ENCODE measurements around the gene ERCC4. TPM values are rescaled to one million over a fixed set of nuclear protein-coding genes. Genes with fewer than 3 reads are reported as not detected.

The ERCC4 gene
- total and polyA plus RNA-seq, 2 donors (not counting 1 experiment from before 2014, with no cell fraction given) = 5.9 to 10.6 TPM

GRCh38 chr16:13968835-13969234, 48.9 kb downstream of the ERCC4 start:
- Histone ChIP-seq H3K36me3 (ENCODE audit: control insufficient read depth, insufficient read depth, low read length) (no peaks in the 10 kb centered on the region), H2AFZ (ENCODE audit: low read length) (no peak overlapping the region), H4K20me1 (ENCODE audit: control insufficient read depth, extremely low read depth, insufficient read depth, low read length) (no peaks in the 10 kb centered on the region), H3K79me2 (ENCODE audit: control insufficient read depth, insufficient read depth, low read length) (no peaks in the 10 kb centered on the region), H3K9me3 (ENCODE audit: control insufficient read depth, insufficient read depth, low read depth, low read length) (no peaks in the 10 kb centered on the region), H3K4me3 (replicated peaks in 1 of 4; ENCODE audit: control extremely low read depth in 1 of 4, insufficient read depth in 1 of 4, low read depth in 3 of 4, low read length in 4 of 4) (no peak overlapping the region), H3K4me1 (ENCODE audit: control insufficient read depth, extremely low read depth, insufficient read depth, low read length) (no peaks in the 10 kb centered on the region), H3K27me3 (ENCODE audit: control insufficient read depth, insufficient read depth, low read length) (no peaks in the 10 kb centered on the region), H3K4me2 (ENCODE audit: extremely low read depth, insufficient read depth, low read length) (no peak overlapping the region), H3K9ac (ENCODE audit: insufficient read depth, low read length) (no peak overlapping the region), H3K27ac (ENCODE audit: insufficient read depth, low read length) (no peak overlapping the region)
- TF ChIP-seq EZH2 (IDR thresholded peaks at IDR 0.05; ENCODE audit: low read length, missing control alignments) (no peak), CTCF (conservative IDR thresholded peaks at IDR 0.05 in 1 of 2, IDR thresholded peaks at IDR 0.05 in 1 of 2; ENCODE audit: low read depth in 1 of 2, low read length in 2 of 2) (no peak)
- DNase-seq (ENCODE audit: low read depth in 2 of 2) = no peak

GRCh38 chr16:13969711-13970110, 49.8 kb downstream of the ERCC4 start:
- no peak for TF ChIP-seq CTCF (conservative IDR thresholded peaks at IDR 0.05 in 1 of 2, IDR thresholded peaks at IDR 0.05 in 1 of 2; ENCODE audit: low read depth in 1 of 2, low read length in 2 of 2)
- TF ChIP-seq EZH2 (IDR thresholded peaks at IDR 0.05; ENCODE audit: low read length, missing control alignments) = no peak
- Histone ChIP-seq H3K27me3 (ENCODE audit: control insufficient read depth, insufficient read depth, low read length) (no peaks in the 10 kb centered on the region), H3K27ac (ENCODE audit: insufficient read depth, low read length) (no peak overlapping the region), H3K9ac (ENCODE audit: insufficient read depth, low read length) (no peak overlapping the region), H3K36me3 (ENCODE audit: control insufficient read depth, insufficient read depth, low read length) (no peaks in the 10 kb centered on the region), H3K4me2 (ENCODE audit: extremely low read depth, insufficient read depth, low read length) (no peak overlapping the region), H3K79me2 (ENCODE audit: control insufficient read depth, insufficient read depth, low read length) (no peaks in the 10 kb centered on the region), H4K20me1 (ENCODE audit: control insufficient read depth, extremely low read depth, insufficient read depth, low read length) (no peaks in the 10 kb centered on the region), H2AFZ (ENCODE audit: low read length) (no peak overlapping the region), H3K4me1 (ENCODE audit: control insufficient read depth, extremely low read depth, insufficient read depth, low read length) (no peaks in the 10 kb centered on the region), H3K9me3 (ENCODE audit: control insufficient read depth, insufficient read depth, low read depth, low read length) (no peaks in the 10 kb centered on the region), H3K4me3 (replicated peaks in 1 of 4; ENCODE audit: control extremely low read depth in 1 of 4, insufficient read depth in 1 of 4, low read depth in 3 of 4, low read length in 4 of 4) (no peak overlapping the region)
- no peak for DNase-seq (ENCODE audit: low read depth in 2 of 2)

GRCh38 chr16:13970708-13971422, 50.9 kb downstream of the ERCC4 start:
- DNase-seq (ENCODE audit: low read depth in 2 of 2) = no peak
- H3K36me3 ChIP-seq (ENCODE audit: control insufficient read depth, insufficient read depth, low read length) = no peaks in the 10 kb centered on the region
- H4K20me1 ChIP-seq (ENCODE audit: control insufficient read depth, extremely low read depth, insufficient read depth, low read length) = no peaks in the 10 kb centered on the region
- no peak overlapping the region for H3K4me2 ChIP-seq (ENCODE audit: extremely low read depth, insufficient read depth, low read length)
- no peak overlapping the region for H3K9ac ChIP-seq (ENCODE audit: insufficient read depth, low read length)
- no peak overlapping the region for H3K27ac ChIP-seq (ENCODE audit: insufficient read depth, low read length)
- TF ChIP-seq EZH2 (IDR thresholded peaks at IDR 0.05; ENCODE audit: low read length, missing control alignments) (no peak), CTCF (conservative IDR thresholded peaks at IDR 0.05 in 1 of 2, IDR thresholded peaks at IDR 0.05 in 1 of 2; ENCODE audit: low read depth in 1 of 2, low read length in 2 of 2) (no peak)
- no peak overlapping the region for H2AFZ ChIP-seq (ENCODE audit: low read length)
- no peaks in the 10 kb centered on the region for H3K27me3 ChIP-seq (ENCODE audit: control insufficient read depth, insufficient read depth, low read length)
- H3K79me2 ChIP-seq (ENCODE audit: control insufficient read depth, insufficient read depth, low read length) = no peaks in the 10 kb centered on the region
- H3K4me1 ChIP-seq (ENCODE audit: control insufficient read depth, extremely low read depth, insufficient read depth, low read length) = no peaks in the 10 kb centered on the region
- H3K4me3 ChIP-seq (replicated peaks in 1 of 4; ENCODE audit: control extremely low read depth in 1 of 4, insufficient read depth in 1 of 4, low read depth in 3 of 4, low read length in 4 of 4) = no peak overlapping the region
- H3K9me3 ChIP-seq (ENCODE audit: control insufficient read depth, insufficient read depth, low read depth, low read length) = no peaks in the 10 kb centered on the region
